HG03103 (cell line): Measurements from ENCODE around the gene SOX30.

Experiments used
- ATAC-seq: cut with Tn5 transposase; IDR thresholded peaks from one replicate; pipeline ENCODE4 v1.9.1; 2021; ENCODE audit warnings: low read depth; ENCODE audit not compliant: unreplicated experiment

The SOX30 gene

DNA sequence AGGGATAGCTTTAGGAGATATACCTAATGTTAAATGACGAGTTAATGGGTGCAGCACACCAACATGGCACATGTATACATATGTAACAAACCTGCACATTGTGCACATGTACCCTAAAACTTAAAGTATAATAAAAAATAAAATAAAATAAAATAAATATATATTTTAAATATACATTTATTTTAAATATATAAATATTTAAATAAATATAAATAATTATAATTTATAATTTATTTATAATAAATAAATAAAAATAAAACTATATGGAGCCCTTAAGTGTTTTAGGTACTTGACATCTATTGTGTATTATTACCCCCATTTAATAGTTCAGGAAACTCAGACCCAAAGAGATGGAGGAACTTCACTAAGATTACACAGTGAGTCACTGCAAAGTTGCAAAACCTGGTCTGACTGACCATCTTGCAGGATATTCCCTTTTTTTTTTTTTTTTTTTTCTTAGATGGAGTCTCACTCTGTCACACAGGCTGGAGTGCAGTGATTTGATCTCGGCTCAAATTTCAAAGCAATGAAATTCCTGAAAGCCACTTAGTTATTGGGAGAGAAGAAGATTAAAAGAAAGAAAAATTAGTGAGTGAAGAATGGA, 13.3 kb upstream of the SOX30 start:
- no peak for ATAC-seq

GRCh38 chr5:157659868-157660660, 7.8 kb upstream of the SOX30 start:
- ATAC-seq = no peak

- ATAC-seq = no peak
Measured at GRCh38 chr5:157658893-157659292, 6.7 kb upstream of the SOX30 start.

DNA sequence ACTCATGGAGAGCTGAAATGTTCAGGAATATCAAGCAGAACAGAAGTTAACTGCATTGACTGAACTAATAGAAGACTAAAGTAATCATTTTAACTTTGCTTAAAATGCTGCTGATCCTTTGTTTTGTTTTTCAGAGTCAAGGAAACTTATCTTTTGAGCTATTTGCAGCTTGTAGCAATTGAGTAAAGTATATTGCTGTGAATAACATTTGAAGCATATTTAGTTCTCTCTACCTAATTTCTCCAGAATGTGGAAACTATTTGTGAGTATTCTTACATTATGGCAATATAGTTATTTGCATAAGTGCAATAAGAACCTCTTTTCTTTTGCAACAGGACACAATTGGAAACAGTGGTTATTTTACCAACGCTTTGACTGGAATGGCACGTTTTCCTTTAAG, 5.3 kb upstream of the SOX30 start:
- ATAC-seq = no peak

- ATAC-seq = peak; percentile 94
Measured at GRCh38 chr5:157651623-157652376, 438 bp downstream of the SOX30 start.

DNA sequence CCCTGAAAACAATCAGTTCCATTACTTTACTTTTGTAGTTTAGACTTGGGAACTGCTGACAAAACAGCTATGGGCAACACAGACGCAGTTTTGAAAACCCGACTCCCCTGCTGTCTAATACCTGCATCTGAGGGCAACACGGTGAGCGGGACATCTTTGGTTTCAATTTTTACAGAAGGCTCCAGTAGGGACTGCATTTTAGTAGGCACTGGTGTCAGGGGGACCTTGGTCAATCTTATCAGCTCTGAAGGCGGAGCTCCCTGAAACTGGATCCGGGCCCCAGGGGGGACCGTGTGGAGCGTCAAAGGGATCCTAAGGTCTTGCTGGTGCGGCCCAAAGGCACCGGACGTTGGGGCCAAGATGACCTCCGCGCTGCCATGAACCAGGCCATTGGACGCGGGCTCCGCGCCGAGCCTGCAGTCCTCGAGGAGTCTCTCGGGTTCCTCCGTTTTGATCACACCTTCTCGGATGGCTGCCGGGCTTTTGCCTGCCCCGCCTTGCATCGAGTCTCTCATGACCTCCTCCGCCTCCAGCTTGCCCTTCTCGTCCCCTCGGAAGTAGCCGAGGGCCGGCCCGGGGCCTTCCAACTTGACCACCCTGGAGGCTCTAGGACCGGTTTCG, 1.1 kb downstream of the SOX30 start:
- no peak for ATAC-seq

DNA sequence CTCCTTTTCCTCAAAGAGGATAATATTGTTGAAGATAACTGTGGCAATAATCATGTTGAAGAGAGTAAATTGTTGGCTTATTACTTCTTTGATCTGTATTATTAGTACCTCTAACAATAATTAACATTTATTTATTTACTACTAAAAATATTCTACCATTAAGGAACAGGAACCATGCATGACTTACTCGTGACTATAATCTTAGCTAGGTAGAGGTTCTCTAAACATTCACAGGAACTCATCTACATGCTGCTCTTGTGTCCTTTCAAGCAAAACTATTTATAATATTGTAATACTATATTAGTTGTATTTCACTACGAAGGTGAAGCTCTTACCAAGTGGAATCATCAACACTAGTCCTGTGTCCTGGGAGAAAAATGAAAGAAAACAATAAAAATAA, 3.1 kb downstream of the SOX30 start:
- no peak for ATAC-seq

- no peak for ATAC-seq
Measured at GRCh38 chr5:157648275-157648990, 3.8 kb downstream of the SOX30 start.

DNA sequence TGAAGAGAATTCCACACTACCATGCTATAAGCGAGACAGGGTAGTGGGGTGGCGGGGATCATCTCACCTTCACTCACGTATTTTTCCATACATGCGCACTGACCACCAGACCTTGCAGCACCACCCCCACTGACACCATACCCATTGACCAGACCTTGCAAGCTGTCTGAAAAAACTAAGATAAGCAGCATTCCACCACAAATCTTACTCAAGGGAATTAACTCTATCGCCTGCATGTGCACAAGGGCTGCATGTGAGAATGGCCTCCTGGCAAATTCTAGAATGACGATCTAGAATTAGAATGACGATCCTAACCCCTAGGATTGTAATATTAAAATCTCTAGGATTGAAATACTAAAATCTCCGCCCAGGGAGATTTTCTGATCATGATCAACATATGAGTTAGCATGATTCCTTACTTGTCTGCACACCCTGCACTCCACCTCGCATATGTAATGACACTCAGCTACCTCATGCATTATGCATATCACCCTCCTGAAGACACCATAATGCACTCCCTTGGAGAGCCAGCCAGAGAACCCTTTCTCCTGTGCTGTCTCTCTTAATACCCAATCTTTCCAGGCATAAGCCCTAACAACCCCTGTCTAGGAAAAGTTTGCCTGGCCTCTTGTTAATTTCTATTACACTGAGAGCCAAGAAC, 11.7 kb downstream of the SOX30 start:
- ATAC-seq = no peak

GRCh38 chr5:157630341-157630740, 21.9 kb downstream of the SOX30 start:
- ATAC-seq = no peak

- ATAC-seq = no peak
Measured at GRCh38 chr5:157626831-157627230, 25.4 kb downstream of the SOX30 start.

- ATAC-seq = no peak
Measured at GRCh38 chr5:157624144-157624543, 28.1 kb downstream of the SOX30 start.

GRCh38 chr5:157620776-157621175, 31.5 kb downstream of the SOX30 start:
- no peak for ATAC-seq

GRCh38 chr5:157618191-157618765, 34.0 kb downstream of the SOX30 start:
- no peak for ATAC-seq

DNA sequence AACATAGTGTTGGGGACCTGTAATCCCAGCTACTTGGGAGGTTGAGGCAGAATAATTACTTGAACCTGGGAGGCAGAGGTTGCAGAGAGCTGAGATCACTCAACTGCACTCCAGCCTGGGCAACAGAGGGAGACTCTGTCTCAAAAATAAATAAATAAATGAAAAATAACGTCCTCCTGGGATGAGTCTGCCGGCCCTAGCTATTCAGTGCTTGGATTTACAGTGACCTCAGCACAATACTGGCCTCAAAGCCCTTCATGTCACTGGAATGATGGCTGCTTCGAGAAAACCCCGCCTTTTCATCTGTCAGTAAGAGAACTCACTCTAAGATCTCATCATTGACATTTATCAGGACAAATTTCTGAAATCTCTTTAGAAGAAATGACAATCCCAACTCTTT, 35.5 kb downstream of the SOX30 start:
- ATAC-seq = no peak

DNA sequence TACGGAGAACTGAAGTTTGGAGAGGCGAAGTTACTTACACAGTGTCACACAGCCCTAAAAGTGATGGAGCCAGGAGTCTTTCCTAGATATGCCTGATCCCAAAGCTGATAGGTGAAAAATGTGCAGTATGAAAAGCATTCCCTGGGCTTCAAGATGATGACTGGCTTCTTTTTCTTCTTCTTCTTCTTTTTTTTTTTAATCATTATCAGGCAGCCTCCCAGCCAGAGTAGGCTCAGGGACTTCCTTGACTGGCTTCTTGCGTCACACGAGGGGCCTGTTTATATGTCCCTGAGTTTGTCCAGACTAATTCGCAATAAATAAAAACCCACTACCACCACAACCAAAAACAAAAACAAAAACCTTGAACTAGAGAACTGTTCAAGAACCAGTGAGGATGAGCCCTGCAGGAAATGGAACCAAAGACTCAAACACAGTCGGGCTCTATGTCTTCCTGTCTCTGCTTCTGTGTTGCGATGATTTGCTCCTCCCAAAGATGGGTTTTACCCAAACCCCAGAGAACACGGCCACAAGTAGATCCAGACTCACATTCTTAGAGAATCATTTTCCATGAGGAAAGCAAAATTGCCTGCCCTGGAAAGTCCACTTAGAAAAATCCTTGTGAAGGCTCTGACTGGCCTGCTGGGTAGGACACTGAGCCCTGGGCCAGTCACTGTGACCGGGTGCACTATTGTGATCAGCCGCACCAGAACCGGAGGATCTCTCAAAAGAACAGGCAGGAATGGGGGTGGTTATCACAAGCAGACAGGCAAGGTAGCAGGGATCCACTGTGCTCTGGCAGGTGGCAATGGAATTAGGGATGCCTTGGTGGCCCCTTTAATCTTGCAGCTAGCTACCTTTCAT, 38.6 kb downstream of the SOX30 start:
- no peak for ATAC-seq

DNA sequence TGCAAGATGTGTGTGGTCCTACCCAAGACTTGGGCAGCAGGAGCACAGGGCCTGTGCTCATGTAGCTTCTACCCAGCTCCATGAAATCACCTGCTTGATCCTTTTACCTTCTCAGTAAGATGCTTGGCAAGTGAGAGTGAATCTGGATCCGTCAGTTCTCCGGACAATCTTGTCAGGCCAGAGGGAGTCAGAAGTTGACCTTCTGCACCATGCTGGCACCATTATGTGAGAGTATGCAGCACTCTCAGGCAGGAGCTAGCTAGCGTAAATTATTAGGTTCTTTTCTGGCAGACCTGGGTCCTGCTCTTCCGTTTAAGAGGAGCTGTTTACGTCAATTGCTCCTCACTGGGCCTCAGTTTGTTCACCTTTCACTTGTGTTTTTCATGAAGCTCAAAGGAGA, 39.7 kb downstream of the SOX30 start:
- ATAC-seq = no peak

GRCh38 chr5:157611571-157612476, 40.4 kb downstream of the SOX30 start:
- peak; percentile 44 for ATAC-seq
